ENCODE data around the gene COL18A1. TPM values are rescaled to one million over a fixed set of nuclear protein-coding genes. Genes with fewer than 3 reads are reported as not detected.

Gene COL18A1
- total RNA-seq, 1 donor from 2014 or later: 150 TPM

DNA sequence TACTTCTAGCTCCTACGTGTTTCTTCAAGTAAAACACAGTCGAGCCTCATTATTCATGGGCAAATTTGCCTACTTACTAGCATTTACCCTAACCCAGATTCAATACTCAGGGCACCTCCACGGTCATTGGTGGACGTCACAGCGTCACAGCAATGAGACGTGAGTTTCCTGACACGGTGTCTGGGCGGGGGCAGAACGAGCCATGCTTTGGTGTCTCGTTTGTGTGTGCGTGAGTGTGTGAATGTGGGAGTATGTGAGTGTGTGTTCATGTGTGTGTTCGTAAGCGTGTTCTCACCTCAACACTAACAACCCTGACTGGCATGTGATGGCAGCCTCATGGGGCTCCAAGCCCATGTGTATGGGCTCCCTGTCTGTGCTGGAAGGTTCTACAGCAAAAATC lies 17.5 kb upstream of the COL18A1 start:
- H3K36me3 Mint-ChIP-seq: no peaks in the 10 kb centered on the region
- no peak overlapping the region for H3K4me3 Mint-ChIP-seq
- H3K27ac Mint-ChIP-seq: peak overlapping the region; percentile 43

DNA sequence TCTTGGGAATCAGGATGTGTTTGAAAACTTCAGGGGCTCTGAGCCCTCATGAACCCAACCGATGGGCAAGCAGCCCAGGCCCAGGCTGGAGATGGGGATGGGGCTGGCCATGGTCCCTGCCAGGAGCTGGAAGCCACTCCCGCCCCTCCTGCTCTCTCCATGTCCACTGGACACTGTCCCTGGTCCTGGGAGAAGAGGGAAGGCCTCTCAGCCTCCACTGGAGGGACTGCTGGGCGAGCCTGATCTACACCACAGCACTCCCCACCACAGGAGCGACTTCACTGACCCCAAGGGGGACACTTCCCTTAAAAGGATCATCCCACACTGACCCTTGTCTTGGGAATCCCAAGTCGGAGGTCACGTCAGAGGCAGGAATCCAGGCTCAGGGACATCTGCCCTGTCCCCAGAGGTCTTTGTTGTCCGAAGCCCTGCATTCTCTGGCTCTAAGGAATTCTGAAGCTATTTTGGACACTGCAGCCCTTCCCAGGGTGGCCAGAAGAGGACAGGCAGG lies 16.9 kb upstream of the COL18A1 start:
- Mint-ChIP-seq H3K4me3 (no peak overlapping the region), H3K4me1 (ENCODE audit: unreplicated experiment) (peaks cover 17% of the 10 kb centered on the region), H3K36me3 (no peaks in the 10 kb centered on the region), H3K27me3 (no peaks in the 10 kb centered on the region), H3K27ac (peak overlapping the region; percentile 43), H3K9me3 (no peaks in the 10 kb centered on the region)
- TF ChIP-seq, protein P1, sequence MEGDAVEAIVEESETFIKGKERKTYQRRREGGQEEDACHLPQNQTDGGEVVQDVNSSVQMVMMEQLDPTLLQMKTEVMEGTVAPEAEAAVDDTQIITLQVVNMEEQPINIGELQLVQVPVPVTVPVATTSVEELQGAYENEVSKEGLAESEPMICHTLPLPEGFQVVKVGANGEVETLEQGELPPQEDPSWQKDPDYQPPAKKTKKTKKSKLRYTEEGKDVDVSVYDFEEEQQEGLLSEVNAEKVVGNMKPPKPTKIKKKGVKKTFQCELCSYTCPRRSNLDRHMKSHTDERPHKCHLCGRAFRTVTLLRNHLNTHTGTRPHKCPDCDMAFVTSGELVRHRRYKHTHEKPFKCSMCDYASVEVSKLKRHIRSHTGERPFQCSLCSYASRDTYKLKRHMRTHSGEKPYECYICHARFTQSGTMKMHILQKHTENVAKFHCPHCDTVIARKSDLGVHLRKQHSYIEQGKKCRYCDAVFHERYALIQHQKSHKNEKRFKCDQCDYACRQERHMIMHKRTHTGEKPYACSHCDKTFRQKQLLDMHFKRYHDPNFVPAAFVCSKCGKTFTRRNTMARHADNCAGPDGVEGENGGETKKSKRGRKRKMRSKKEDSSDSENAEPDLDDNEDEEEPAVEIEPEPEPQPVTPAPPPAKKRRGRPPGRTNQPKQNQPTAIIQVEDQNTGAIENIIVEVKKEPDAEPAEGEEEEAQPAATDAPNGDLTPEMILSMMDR (conservative IDR thresholded peaks at IDR 0.05): no peak
- no peak for DNase-seq (ENCODE audit: extremely low spot score, unreplicated experiment)

More for the DNA sequence above, 17.5 kb upstream of the COL18A1 start:
- Mint-ChIP-seq H3K4me1 (ENCODE audit: unreplicated experiment) (peaks cover 21% of the 10 kb centered on the region), H3K27me3 (no peaks in the 10 kb centered on the region), H3K9me3 (no peaks in the 10 kb centered on the region)
- DNase-seq (ENCODE audit: extremely low spot score, unreplicated experiment): no peak
- TF ChIP-seq, protein P1 (conservative IDR thresholded peaks at IDR 0.05): no peak

DNA sequence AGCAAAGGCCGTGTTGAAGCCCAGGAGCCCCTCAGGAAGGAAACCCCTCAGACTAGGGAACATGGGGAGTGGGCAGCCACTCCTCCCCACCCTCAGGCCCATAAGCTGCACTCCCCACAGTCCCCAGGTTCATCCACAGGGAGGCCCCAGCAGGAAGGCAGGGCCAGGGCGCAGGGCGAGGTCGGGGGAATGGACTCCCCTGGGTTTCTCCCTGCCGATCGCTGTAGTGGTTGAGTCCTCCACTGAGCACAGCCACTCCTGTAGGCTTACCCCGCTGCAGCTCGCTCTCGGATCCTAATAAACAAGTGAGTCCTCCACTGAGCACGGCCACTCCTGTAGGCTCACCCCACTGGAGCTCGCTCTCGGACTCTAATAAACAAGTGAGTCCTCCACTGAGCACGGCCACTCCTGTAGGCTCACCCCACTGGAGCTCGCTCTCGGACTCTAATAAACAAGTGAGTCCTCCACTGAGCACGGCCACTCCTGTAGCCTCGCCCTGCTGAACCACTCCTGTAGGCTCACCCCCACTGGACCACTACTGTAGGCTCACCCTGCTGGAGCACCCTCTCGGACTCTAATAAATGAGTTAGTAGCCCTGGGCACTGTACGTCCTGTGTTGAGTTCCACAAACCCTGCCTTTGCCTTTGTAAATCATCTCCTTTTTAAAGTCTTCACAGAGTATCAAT lies 16.2 kb upstream of the COL18A1 start:
- Mint-ChIP-seq H3K4me1 (ENCODE audit: unreplicated experiment) (peaks cover 17% of the 10 kb centered on the region), H3K9me3 (no peaks in the 10 kb centered on the region), H3K4me3 (peak overlapping the region; percentile 45), H3K27ac (peak overlapping the region; percentile 96), H3K27me3 (no peaks in the 10 kb centered on the region), H3K36me3 (no peaks in the 10 kb centered on the region)
- DNase-seq (ENCODE audit: extremely low spot score, unreplicated experiment): no peak
- TF ChIP-seq, protein P1 (conservative IDR thresholded peaks at IDR 0.05): no peak

DNA sequence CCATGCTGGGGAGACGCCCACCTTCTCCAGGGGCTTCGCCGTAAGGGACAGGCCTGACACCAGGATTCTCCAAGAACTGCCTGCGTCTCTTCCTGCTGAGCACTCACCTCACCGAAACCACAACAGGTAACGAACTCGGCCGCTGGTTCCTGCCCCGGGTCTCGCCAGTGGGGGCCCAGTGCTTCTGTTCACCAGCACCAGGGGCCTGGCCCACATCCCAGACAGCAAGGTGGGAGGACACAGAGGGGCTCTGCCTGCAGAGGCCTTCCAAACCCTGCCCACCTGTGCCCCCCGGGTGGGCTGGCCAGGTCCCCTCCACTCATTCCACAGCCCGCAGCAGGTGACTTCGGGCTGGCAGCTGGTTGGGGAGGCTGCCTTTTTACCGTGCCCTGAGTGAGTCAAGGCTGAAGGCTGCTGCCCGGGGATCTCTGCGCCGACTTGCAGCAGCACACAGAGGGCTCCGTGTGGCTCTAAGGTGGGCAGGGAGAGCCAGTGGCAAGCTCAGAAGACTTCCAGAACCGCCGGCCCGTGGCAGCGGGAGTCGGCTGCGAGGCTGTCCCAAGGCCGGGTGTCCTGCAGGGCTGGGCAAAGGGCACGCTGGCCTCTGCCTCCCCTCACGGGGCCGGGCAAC lies 14.7 kb upstream of the COL18A1 start:
- TF ChIP-seq, protein P1 (conservative IDR thresholded peaks at IDR 0.05): no peak
- Mint-ChIP-seq H3K9me3 (no peaks in the 10 kb centered on the region), H3K4me1 (ENCODE audit: unreplicated experiment) (peaks cover 17% of the 10 kb centered on the region), H3K27me3 (no peaks in the 10 kb centered on the region), H3K27ac (peak overlapping the region; percentile 96), H3K4me3 (no peak overlapping the region), H3K36me3 (no peaks in the 10 kb centered on the region)
- no peak for DNase-seq (ENCODE audit: extremely low spot score, unreplicated experiment)

DNA sequence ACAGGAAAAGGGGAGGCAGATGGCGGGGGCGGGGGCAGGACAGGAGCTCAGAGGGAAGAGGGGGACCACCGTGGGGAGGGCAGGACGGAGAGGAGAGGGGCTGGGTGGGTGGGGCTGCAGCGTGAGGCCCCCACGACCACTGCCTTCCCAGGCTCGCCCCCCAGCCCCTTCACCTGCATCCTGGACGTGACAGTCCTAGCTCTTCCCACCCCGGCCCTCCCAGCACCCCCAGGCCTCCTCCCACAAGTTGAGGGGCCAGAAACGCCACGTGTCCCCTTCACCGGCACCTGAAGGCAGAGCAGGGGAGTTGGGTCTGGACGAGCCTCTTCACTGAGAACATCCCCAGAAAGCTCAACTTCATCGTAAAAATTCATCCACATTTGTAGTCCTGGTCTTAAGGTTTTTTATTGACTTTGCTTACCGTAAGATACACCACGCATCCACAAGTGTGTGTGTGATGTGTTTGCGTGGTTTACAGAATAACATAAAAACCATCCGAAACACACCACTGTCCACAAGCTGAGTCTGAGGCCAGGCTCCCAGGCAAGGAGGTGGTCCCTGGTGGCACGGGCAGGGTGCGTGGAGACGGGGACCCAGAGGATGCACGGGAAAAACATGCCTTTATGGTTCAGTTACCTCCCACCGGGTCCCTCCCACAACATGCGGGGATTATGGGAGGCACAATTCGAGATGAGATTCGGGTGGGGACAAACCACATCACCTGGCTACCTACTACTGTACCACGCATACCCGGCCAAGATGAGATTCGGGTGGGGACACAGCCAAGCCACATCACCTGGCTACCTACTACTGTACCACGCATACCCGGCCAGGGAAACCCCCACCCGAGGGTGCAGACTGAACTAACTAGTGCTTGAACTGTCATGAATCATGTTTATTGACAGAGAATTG lies 13.9 kb upstream of the COL18A1 start:
- no peak for DNase-seq (ENCODE audit: extremely low spot score, unreplicated experiment)
- peaks cover 17% of the 10 kb centered on the region for H3K4me1 Mint-ChIP-seq (ENCODE audit: unreplicated experiment)
- no peak overlapping the region for H3K27ac Mint-ChIP-seq
- H3K27me3 Mint-ChIP-seq: peaks cover 2% of the 10 kb centered on the region
- H3K9me3 Mint-ChIP-seq: no peaks in the 10 kb centered on the region
- TF ChIP-seq, protein P1 (conservative IDR thresholded peaks at IDR 0.05): no peak
- H3K4me3 Mint-ChIP-seq: no peak overlapping the region
- H3K36me3 Mint-ChIP-seq: no peaks in the 10 kb centered on the region
